B cell (primary cell): Measurements from ENCODE around the gene SERGEF. TPM values are rescaled to one million over a fixed set of nuclear protein-coding genes. Genes with fewer than 3 reads are reported as not detected.

Experiments used
- ATAC-seq: fragments of 200-7000 bp; cut with Tn5 transposase; one replicate; pipeline ENCODE4 v1.10.0; 2021; ENCODE audit warnings: low read depth, mild to moderate bottlenecking, moderate number of reproducible peaks, moderate library complexity
- CTCF ChIA-PET: fragments of 350-600 bp; sonication (Branson Sonifier 250); formaldehyde crosslinking; loops from one replicate; lab custom pipeline; 2021; ENCODE audit warnings: antibody characterized with exemption, inconsistent platforms; lab: Charles Lee
- POLR2A ChIA-PET: fragments of 350-600 bp; sonication (Branson Sonifier 250); formaldehyde crosslinking; loops from one replicate; lab custom pipeline; 2021; ENCODE audit warnings: antibody characterized with exemption; lab: Charles Lee
- DNase-seq: peaks from one replicate; pipeline ENCODE4 v3.0.0; 2013
- H2AFZ ChIP-seq: 2 replicates; pipeline ENCODE4 v1.6.1; 2012; ENCODE audit warnings: mild to moderate bottlenecking, low read depth, low read length; ENCODE audit not compliant: insufficient read depth, poor library complexity, severe bottlenecking
- H3K27ac ChIP-seq, 2 donors: 1 replicate in 1 of 2; 2 replicates in 1 of 2; pipeline ENCODE4 v1.5.1; 2012 to 2013; ENCODE audit warnings: low read length in 2 of 2, mild to moderate bottlenecking in 2 of 2, moderate library complexity in 1 of 2
- H3K27me3 ChIP-seq, 4 experiments: fragments of 200-600 bp in 1 of 4; sonication (generic) in 1 of 4; replicated peaks in 1 of 4; 1 replicate in 2 of 4; 2 replicates in 2 of 4; pipeline versions ENCODE4 v1.6.1 to v1.7.0; 2013 to 2016; ENCODE audit warnings: low read length in 3 of 4, mild to moderate bottlenecking in 2 of 4, mixed read lengths in 1 of 4, moderate library complexity in 1 of 4; ENCODE audit not compliant: insufficient read depth in 4 of 4, control insufficient read depth in 3 of 4; ENCODE audit errors: control extremely low read depth in 1 of 4
- H3K36me3 ChIP-seq, 2 experiments: replicated peaks in 1 of 2; 1 replicate in 1 of 2; 2 replicates in 1 of 2; pipeline versions ENCODE4 v1.6.1 to v1.7.1; 2013; ENCODE audit warnings: low read length in 1 of 2; ENCODE audit not compliant: insufficient read depth in 2 of 2, control insufficient read depth in 1 of 2; ENCODE audit errors: control extremely low read depth in 1 of 2, extremely low read depth in 1 of 2
- H3K4me1 ChIP-seq, 2 donors: fragments of 200-600 bp in 1 of 2; sonication (generic) in 1 of 2; 1 replicate in 1 of 2; 2 replicates in 1 of 2; pipeline versions ENCODE4 v1.5.1 to v1.6.1; 2013 to 2017; ENCODE audit warnings: low read length in 2 of 2; ENCODE audit not compliant: control insufficient read depth in 2 of 2, insufficient read depth in 2 of 2
- H3K4me2 ChIP-seq: replicated peaks from 2 replicates; pipeline ENCODE3; 2012; ENCODE audit warnings: mild to moderate bottlenecking, low read depth, low read length; ENCODE audit not compliant: poor library complexity, severe bottlenecking
- H3K4me3 ChIP-seq, 5 experiments: fragments of 200-600 bp in 1 of 5; sonication (generic) in 1 of 5; 1 replicate in 3 of 5; 2 replicates in 2 of 5; pipeline versions ENCODE4 v1.5.1 to v1.7.0; 2011 to 2016; ENCODE audit warnings: low read length in 4 of 5, mild to moderate bottlenecking in 4 of 5, low read depth in 2 of 5, control low read depth in 1 of 5, moderate library complexity in 1 of 5; ENCODE audit not compliant: insufficient read depth in 1 of 5; ENCODE audit errors: control extremely low read depth in 1 of 5, extremely low read depth in 1 of 5
- H3K79me2 ChIP-seq: fragments of 200-600 bp; sonication (generic); one replicate; pipeline ENCODE4 v1.6.0; 2016; ENCODE audit warnings: low read length; ENCODE audit not compliant: control insufficient read depth, insufficient read depth
- H3K9ac ChIP-seq: fragments of 200-600 bp; sonication (generic); 2 replicates; pipeline ENCODE4 v1.6.1; 2017; ENCODE audit warnings: mild to moderate bottlenecking, low read length, moderate library complexity
- H3K9me3 ChIP-seq, 3 donors: one replicate each; pipeline versions ENCODE4 v1.6.1 to v1.7.1; 2013; ENCODE audit warnings: low read length in 2 of 3; ENCODE audit not compliant: control insufficient read depth in 2 of 3, insufficient read depth in 1 of 3; ENCODE audit errors: control extremely low read depth in 1 of 3
- H4K20me1 ChIP-seq: 2 replicates; pipeline ENCODE4 v1.6.0; 2012; ENCODE audit warnings: mild to moderate bottlenecking, low read length; ENCODE audit not compliant: insufficient read depth, control insufficient read depth, poor library complexity, severe bottlenecking
- H3K27ac Mint-ChIP-seq: one replicate; pipeline ENCODE4 v1.8.0; 2021; ENCODE audit warnings: mixed read lengths
- H3K27me3 Mint-ChIP-seq: one replicate; pipeline ENCODE4 v1.8.0; 2021; ENCODE audit warnings: mixed read lengths
- H3K4me1 Mint-ChIP-seq: one replicate; pipeline ENCODE4 v1.8.0; 2021; ENCODE audit warnings: mixed read lengths
- H3K4me3 Mint-ChIP-seq: one replicate; pipeline ENCODE4 v1.8.0; 2021; ENCODE audit warnings: mixed read lengths
- H3K9me3 Mint-ChIP-seq: one replicate; pipeline ENCODE4 v1.8.0; 2022; ENCODE audit warnings: mixed read lengths; ENCODE audit not compliant: insufficient read depth
- EZH2 ChIP-seq: IDR thresholded peaks from 2 replicates; pipeline ENCODE4 v1.6.1; 2012; ENCODE audit warnings: borderline replicate concordance, low read depth, mild to moderate bottlenecking, moderate library complexity, low read length; ENCODE audit not compliant: insufficient read depth, poor library complexity, severe bottlenecking
- WGBS: methylation state at CpG from one replicate; pipeline ENCODE4 v1.1.5; 2013; ENCODE audit warnings: missing lambda C conversion rate; ENCODE audit not compliant: insufficient coverage; 5-methylcytosine and 5-hydroxymethylcytosine counted together
- intact Hi-C: fragments of 100-400 bp; cut with micrococcal nuclease; formaldehyde crosslinking; loops from one replicate; pipeline ENCODE4 v1.10.0; 2022
- polyA plus RNA-seq: library from polyadenylated mRNA; depleted of rRNA; stranded (reverse); fragments of >200 nt; gene quantifications from 2 replicates; pipeline ENCODE4 v1.2.3, GENCODE V29; 2012
- total RNA-seq, 2 donors: library from RNA; stranded (reverse); fragments of 120-200 nt in 1 of 2; gene quantifications; 1 replicate in 1 of 2; 2 replicates in 1 of 2; pipeline versions ENCODE4 v1.2.3 to v1.2.4, GENCODE V29; 2013 to 2022
- TF ChIP-seq, protein P1 (sequence below): fragments of 200-600 bp; IDR thresholded peaks from one replicate; pipeline ENCODE4 v1.8.0; 2022; ENCODE audit warnings: antibody characterized with exemption, mild to moderate bottlenecking

SERGEF gene
- total and polyA plus RNA-seq, 2 donors (not counting 1 experiment from before 2014, with no cell fraction given): 24.2 to 54.3 TPM

GRCh38 chr11:17839450-17839849 lies 173.4 kb downstream of the SERGEF start:
- H3K4me3 Mint-ChIP-seq: no peak overlapping the region
- WGBS: 100% methylated on average over 2 of the region's 5 CpGs

GRCh38 chr11:17838102-17838501 lies 174.7 kb downstream of the SERGEF start:
- Histone ChIP-seq H3K4me1 (no peaks in the 10 kb centered on the region), H3K27ac (no peak overlapping the region), H3K4me3 (no peak overlapping the region), H4K20me1 (no peaks in the 10 kb centered on the region), H3K27me3 (no peaks in the 10 kb centered on the region), H3K79me2 (no peaks in the 10 kb centered on the region), H3K36me3 (no peaks in the 10 kb centered on the region), H2AFZ (no peak overlapping the region), H3K9me3 (no peaks in the 10 kb centered on the region), H3K4me2 (no peak overlapping the region), H3K9ac (no peak overlapping the region)
- Mint-ChIP-seq H3K4me3 (no peak overlapping the region), H3K9me3 (no peaks in the 10 kb centered on the region), H3K27ac (no peak overlapping the region), H3K4me1 (no peaks in the 10 kb centered on the region), H3K27me3 (no peaks in the 10 kb centered on the region)
- ChIA-PET CTCF (no interaction called here), POLR2A (no interaction called here)
- DNase-seq: no peak
- intact Hi-C loops: no loop called here
- no peak for TF ChIP-seq EZH2
- TF ChIP-seq, protein P1, sequence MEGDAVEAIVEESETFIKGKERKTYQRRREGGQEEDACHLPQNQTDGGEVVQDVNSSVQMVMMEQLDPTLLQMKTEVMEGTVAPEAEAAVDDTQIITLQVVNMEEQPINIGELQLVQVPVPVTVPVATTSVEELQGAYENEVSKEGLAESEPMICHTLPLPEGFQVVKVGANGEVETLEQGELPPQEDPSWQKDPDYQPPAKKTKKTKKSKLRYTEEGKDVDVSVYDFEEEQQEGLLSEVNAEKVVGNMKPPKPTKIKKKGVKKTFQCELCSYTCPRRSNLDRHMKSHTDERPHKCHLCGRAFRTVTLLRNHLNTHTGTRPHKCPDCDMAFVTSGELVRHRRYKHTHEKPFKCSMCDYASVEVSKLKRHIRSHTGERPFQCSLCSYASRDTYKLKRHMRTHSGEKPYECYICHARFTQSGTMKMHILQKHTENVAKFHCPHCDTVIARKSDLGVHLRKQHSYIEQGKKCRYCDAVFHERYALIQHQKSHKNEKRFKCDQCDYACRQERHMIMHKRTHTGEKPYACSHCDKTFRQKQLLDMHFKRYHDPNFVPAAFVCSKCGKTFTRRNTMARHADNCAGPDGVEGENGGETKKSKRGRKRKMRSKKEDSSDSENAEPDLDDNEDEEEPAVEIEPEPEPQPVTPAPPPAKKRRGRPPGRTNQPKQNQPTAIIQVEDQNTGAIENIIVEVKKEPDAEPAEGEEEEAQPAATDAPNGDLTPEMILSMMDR: no peak
- 94% methylated on average over 3 of the region's 3 CpGs for WGBS
- no peak for ATAC-seq

More at GRCh38 chr11:17839450-17839849, 173.4 kb downstream of the SERGEF start:
- no peak overlapping the region for H3K27ac ChIP-seq
- no peak overlapping the region for H3K4me2 ChIP-seq
- ATAC-seq (no peak), DNase-seq (no peak)
- no peaks in the 10 kb centered on the region for H4K20me1 ChIP-seq
- no peaks in the 10 kb centered on the region for H3K4me1 Mint-ChIP-seq
- ChIA-PET CTCF (no interaction called here), POLR2A (no interaction called here)
- no peaks in the 10 kb centered on the region for H3K36me3 ChIP-seq
- no peak overlapping the region for H3K27ac Mint-ChIP-seq
- H3K9ac ChIP-seq: no peak overlapping the region
- H3K79me2 ChIP-seq: no peaks in the 10 kb centered on the region
- H3K9me3 ChIP-seq: no peaks in the 10 kb centered on the region
- H3K4me1 ChIP-seq: no peaks in the 10 kb centered on the region
- no peak overlapping the region for H2AFZ ChIP-seq
- no peaks in the 10 kb centered on the region for H3K9me3 Mint-ChIP-seq
- no peaks in the 10 kb centered on the region for H3K27me3 ChIP-seq
- no peaks in the 10 kb centered on the region for H3K27me3 Mint-ChIP-seq
- no peak overlapping the region for H3K4me3 ChIP-seq
- intact Hi-C loops: no loop called here
- TF ChIP-seq, protein P1: no peak
- no peak for TF ChIP-seq EZH2
